ENCODE measurements around the gene RAB3IP. TPM values are rescaled to one million over a fixed set of nuclear protein-coding genes. Genes with fewer than 3 reads are reported as not detected.

The RAB3IP gene
- total and polyA plus RNA-seq, 10 of the 15 experiments (the other 5 are each of a cell fraction or from before 2014, with no cell fraction given), result 18.8 to 53.6 (median 28.7) TPM

GRCh38 chr12:69708649-69709048 is 30.0 kb upstream of the RAB3IP start:
- ATAC-seq (no peak), FAIRE-seq (no peak), DNase-seq (ENCODE audit: low read depth, low spot score) (no peak)
- Histone ChIP-seq H3K9ac (ENCODE audit: control insufficient read depth, insufficient read depth, low read length) (no peak overlapping the region), H2AFZ (ENCODE audit: control insufficient read depth, low read depth, low read length) (no peak overlapping the region), H3K4me3 (no peak overlapping the region), H3K4me2 (ENCODE audit: control insufficient read depth, insufficient read depth) (no peak overlapping the region), H3K27ac (ENCODE audit: control insufficient read depth, insufficient read depth) (no peak overlapping the region), H4K20me1 (ENCODE audit: control insufficient read depth, insufficient read depth) (no peaks in the 10 kb centered on the region), H3K9me3 (replicated peaks; ENCODE audit: control insufficient read depth, insufficient read depth, low read length) (no peaks in the 10 kb centered on the region), H3K27me3 (replicated peaks in 1 of 2; ENCODE audit: control insufficient read depth in 2 of 2, insufficient read depth in 2 of 2, low read length in 1 of 2) (no peaks in the 10 kb centered on the region), H3K36me3 (ENCODE audit: control insufficient read depth in 2 of 2, insufficient read depth in 2 of 2, low read length in 1 of 2) (no peaks in the 10 kb centered on the region), H3K79me2 (ENCODE audit: control insufficient read depth, insufficient read depth, low read length) (no peaks in the 10 kb centered on the region), H3K4me1 (ENCODE audit: control insufficient read depth, insufficient read depth, low read length) (no peaks in the 10 kb centered on the region)
- BruUV-seq (replicated peaks), result no TSS peak
- CTCF ChIA-PET, result no interaction called here
- SMC1A ChIA-PET (ENCODE audit: uncharacterized antibody, unreplicated experiment), result no interaction called here
- in situ Hi-C loops (cut with MboI), result no loop called here
- intact Hi-C loops (cut with micrococcal nuclease; ENCODE audit: unreplicated experiment), result no loop called here
- WGBS (ENCODE audit: insufficient coverage, insufficient replicate concordance, low lambda C conversion rate, missing lambda C conversion rate), result 58% methylated on average over 3 of the region's 3 CpGs
- POLR2A ChIA-PET, result no interaction called here
- RAD21 ChIA-PET (ENCODE audit: unreplicated experiment), result no interaction called here
- TF ChIP-seq E4F1 (IDR thresholded peaks at IDR 0.05; ENCODE audit: borderline replicate concordance, partially characterized antibody) (no peak), NFXL1 (IDR thresholded peaks at IDR 0.05; ENCODE audit: borderline replicate concordance) (no peak), IKZF2 (IDR thresholded peaks at IDR 0.05) (no peak), BACH1 (IDR thresholded peaks at IDR 0.05; ENCODE audit: borderline replicate concordance) (no peak), KDM1A (IDR thresholded peaks at IDR 0.05; ENCODE audit: borderline replicate concordance) (no peak), SP1 (IDR thresholded peaks at IDR 0.05; ENCODE audit: low read depth, low read length) (no peak), CHD4 (IDR thresholded peaks at IDR 0.05) (no peak), RAD51 (IDR thresholded peaks at IDR 0.05) (no peak), POLR2AphosphoS5 (IDR thresholded peaks at IDR 0.05; ENCODE audit: low read length) (no peak), CBFB (IDR thresholded peaks at IDR 0.05; ENCODE audit: low read depth) (no peak), CREB1 (IDR thresholded peaks at IDR 0.05; ENCODE audit: low read depth) (no peak), ZBTB11 (CRISPR knock-in tag; IDR thresholded peaks at IDR 0.05) (no peak)
- TF ChIP-seq, protein P1, sequence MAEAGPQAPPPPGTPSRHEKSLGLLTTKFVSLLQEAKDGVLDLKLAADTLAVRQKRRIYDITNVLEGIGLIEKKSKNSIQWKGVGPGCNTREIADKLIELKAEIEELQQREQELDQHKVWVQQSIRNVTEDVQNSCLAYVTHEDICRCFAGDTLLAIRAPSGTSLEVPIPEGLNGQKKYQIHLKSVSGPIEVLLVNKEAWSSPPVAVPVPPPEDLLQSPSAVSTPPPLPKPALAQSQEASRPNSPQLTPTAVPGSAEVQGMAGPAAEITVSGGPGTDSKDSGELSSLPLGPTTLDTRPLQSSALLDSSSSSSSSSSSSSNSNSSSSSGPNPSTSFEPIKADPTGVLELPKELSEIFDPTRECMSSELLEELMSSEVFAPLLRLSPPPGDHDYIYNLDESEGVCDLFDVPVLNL (IDR thresholded peaks at IDR 0.05; ENCODE audit: low read depth, low read length), result no peak
- TF ChIP-seq, protein P2, sequence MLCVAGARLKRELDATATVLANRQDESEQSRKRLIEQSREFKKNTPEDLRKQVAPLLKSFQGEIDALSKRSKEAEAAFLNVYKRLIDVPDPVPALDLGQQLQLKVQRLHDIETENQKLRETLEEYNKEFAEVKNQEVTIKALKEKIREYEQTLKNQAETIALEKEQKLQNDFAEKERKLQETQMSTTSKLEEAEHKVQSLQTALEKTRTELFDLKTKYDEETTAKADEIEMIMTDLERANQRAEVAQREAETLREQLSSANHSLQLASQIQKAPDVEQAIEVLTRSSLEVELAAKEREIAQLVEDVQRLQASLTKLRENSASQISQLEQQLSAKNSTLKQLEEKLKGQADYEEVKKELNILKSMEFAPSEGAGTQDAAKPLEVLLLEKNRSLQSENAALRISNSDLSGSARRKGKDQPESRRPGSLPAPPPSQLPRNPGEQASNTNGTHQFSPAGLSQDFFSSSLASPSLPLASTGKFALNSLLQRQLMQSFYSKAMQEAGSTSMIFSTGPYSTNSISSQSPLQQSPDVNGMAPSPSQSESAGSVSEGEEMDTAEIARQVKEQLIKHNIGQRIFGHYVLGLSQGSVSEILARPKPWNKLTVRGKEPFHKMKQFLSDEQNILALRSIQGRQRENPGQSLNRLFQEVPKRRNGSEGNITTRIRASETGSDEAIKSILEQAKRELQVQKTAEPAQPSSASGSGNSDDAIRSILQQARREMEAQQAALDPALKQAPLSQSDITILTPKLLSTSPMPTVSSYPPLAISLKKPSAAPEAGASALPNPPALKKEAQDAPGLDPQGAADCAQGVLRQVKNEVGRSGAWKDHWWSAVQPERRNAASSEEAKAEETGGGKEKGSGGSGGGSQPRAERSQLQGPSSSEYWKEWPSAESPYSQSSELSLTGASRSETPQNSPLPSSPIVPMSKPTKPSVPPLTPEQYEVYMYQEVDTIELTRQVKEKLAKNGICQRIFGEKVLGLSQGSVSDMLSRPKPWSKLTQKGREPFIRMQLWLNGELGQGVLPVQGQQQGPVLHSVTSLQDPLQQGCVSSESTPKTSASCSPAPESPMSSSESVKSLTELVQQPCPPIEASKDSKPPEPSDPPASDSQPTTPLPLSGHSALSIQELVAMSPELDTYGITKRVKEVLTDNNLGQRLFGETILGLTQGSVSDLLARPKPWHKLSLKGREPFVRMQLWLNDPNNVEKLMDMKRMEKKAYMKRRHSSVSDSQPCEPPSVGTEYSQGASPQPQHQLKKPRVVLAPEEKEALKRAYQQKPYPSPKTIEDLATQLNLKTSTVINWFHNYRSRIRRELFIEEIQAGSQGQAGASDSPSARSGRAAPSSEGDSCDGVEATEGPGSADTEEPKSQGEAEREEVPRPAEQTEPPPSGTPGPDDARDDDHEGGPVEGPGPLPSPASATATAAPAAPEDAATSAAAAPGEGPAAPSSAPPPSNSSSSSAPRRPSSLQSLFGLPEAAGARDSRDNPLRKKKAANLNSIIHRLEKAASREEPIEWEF (IDR thresholded peaks at IDR 0.05; ENCODE audit: insufficient replicate concordance, low read depth, low read length), result no peak
